Heart right ventricle (tissue), 16 donors: ENCODE measurements around the gene RFFL. TPM values are rescaled to one million over a fixed set of nuclear protein-coding genes. Genes with fewer than 3 reads are reported as not detected.
A peak's percentile ranks its signal among the peaks of the same experiment; 100 is the strongest.

Source experiments
- ATAC-seq, 8 donors: fragments of 200-7000 bp; cut with Tn5 transposase; one replicate each; pipeline ENCODE4 v1.9.1; 2020; ENCODE audit warnings: mild to moderate bottlenecking in 8 of 8, moderate library complexity in 8 of 8, moderate number of reproducible peaks in 1 of 8
- DNase-seq, 2 donors: peaks; one replicate each; pipeline ENCODE4 v3.0.0-alpha.2; 2020
- H3K27ac ChIP-seq, 10 donors: fragments of 200-600 bp; sonication (generic) in 2 of 10; one replicate each; pipeline versions ENCODE4 v1.5.0 to v1.8.0; 2020 to 2022; ENCODE audit warnings: mild to moderate bottlenecking in 3 of 10
- H3K27me3 ChIP-seq, 7 donors: fragments of 200-600 bp; one replicate each; pipeline ENCODE4 v1.8.0; 2021 to 2022; ENCODE audit warnings: mild to moderate bottlenecking in 2 of 7
- H3K36me3 ChIP-seq, 9 donors: fragments of 200-600 bp; sonication (generic) in 1 of 9; one replicate each; pipeline versions ENCODE4 v1.5.0 to v1.8.0; 2020 to 2022; ENCODE audit warnings: mild to moderate bottlenecking in 2 of 9
- H3K4me1 ChIP-seq, 9 donors: fragments of 200-600 bp; sonication (generic) in 1 of 9; one replicate each; pipeline versions ENCODE4 v1.5.0 to v1.8.0; 2020 to 2022; ENCODE audit warnings: mild to moderate bottlenecking in 4 of 9
- H3K4me3 ChIP-seq, 10 donors: fragments of 200-600 bp; sonication (generic) in 2 of 10; one replicate each; pipeline versions ENCODE4 v1.5.0 to v1.8.0; 2020 to 2022; ENCODE audit warnings: mild to moderate bottlenecking in 7 of 10, moderate library complexity in 2 of 10
- H3K9me3 ChIP-seq, 11 donors: fragments of 200-600 bp in 10 of 11; sonication (generic) in 2 of 11; one replicate each; pipeline versions ENCODE4 v1.5.0 to v1.8.0; 2013 to 2022; ENCODE audit warnings: mild to moderate bottlenecking in 2 of 11, control low read depth in 1 of 11, moderate library complexity in 1 of 11
- CTCF ChIP-seq, 9 donors: fragments of 200-600 bp; sonication (generic) in 2 of 9; IDR thresholded peaks; one replicate each; pipeline versions ENCODE4 v1.5.0 to v1.8.0; 2021 to 2022; ENCODE audit warnings: antibody characterized with exemption in 9 of 9, mild to moderate bottlenecking in 5 of 9, moderate library complexity in 1 of 9
- WGBS, 2 donors: extraction: QIAGEN DNeasy Blood & Tissue Kit; methylation state at CpG; one replicate each; pipeline ENCODE4 v1.1.7; 2013; ENCODE audit warnings: inconsistent platforms in 1 of 2; 5-methylcytosine and 5-hydroxymethylcytosine counted together
- intact Hi-C, 10 donors: fragments of 100-400 bp; cut with DNase I; formaldehyde crosslinking; loops; one replicate each; pipeline versions ENCODE4 v1.11.1 to v1.14.2; 2022
- polyA plus RNA-seq, 2 donors: library from polyadenylated mRNA; stranded (reverse); fragments of 200-250 nt; gene quantifications; one replicate each; pipeline ENCODE4 v1.2.3, GENCODE V29; 2013
- total RNA-seq, 10 donors: library from RNA; stranded (reverse); fragmentation: NEBNext Ultra II Directional in 3 of 10; extraction: Animal tissue kit (Norgen Biotek cat#: 25700) in 3 of 10; gene quantifications; one replicate each; pipeline versions ENCODE4 v1.2.1 to v1.2.4, GENCODE V29; 2021 to 2023
- donor health status: Arrhythmogenic right ventricular cardiomyopathy.
- donor health status: ischemic (EF 13 %, LVEDD 7.1; RV severe dilation, severe dysfunction).
- donor health status: healthy with polysubstance abuse.
- donor health status: DM: no; HTN: yes; CAD: no.
- donor health status: DM: no; HTN: no; CAD: no.
- donor health status: ischemic (EF 25% LVEDD 6.9; RV normal size, moderate dysfunction).
- donor health status: ischemic (EF 25% LVEDD 5.7; RV mildly dilated, moderate dysfunction).
- donor health status: healthy.
- donor health status: DM: yes; HTN: yes; CAD: no.
- donor health status: Ischemic cardiomyopathy.
- donor health status: ischemic (EF 35%, LVEDD 5.7; RV mildly dilated, moderate dysfunction).
- donor health status: nonischemic (EF 11% LVEDD 7.7; RV severe dilation, severe dysfunction).
- donor health status: DM: yes; HTN: yes; CAD: no.
- donor health status: PGD.
- donor health status: ischemic (EF 29% LVEDD 5.4; RV normal size, mild dysfunction).
- donor health status: nonischemic (EF 23%, LVEDD 6.1; RV moderate dilation, normal function).

The RFFL gene
- total and polyA plus RNA-seq, 12 donors = 2.3 to 19.3 (median 13.5) TPM

GRCh38 chr17:35025541-35025940, 38.0 kb downstream of the RFFL start:
- intact Hi-C loops = no loop called here
- no peaks in the 10 kb centered on the region for H3K9me3 ChIP-seq
- peaks cover 0 to 37% (median 11%) of the 10 kb centered on the region in 9 donors for H3K36me3 ChIP-seq
- peaks cover 0 to 46% (median 18%) of the 10 kb centered on the region in 9 donors for H3K4me1 ChIP-seq
- no peak overlapping the region for H3K27ac ChIP-seq
- no peak for TF ChIP-seq CTCF (IDR thresholded peaks at IDR 0.05)
- H3K27me3 ChIP-seq = no peaks in the 10 kb centered on the region
- H3K4me3 ChIP-seq = no peak overlapping the region
- WGBS, 2 donors = 73 to 76% methylated on average over 1 of the region's 1 CpG
- no peak for ATAC-seq
- DNase-seq = no peak

DNA sequence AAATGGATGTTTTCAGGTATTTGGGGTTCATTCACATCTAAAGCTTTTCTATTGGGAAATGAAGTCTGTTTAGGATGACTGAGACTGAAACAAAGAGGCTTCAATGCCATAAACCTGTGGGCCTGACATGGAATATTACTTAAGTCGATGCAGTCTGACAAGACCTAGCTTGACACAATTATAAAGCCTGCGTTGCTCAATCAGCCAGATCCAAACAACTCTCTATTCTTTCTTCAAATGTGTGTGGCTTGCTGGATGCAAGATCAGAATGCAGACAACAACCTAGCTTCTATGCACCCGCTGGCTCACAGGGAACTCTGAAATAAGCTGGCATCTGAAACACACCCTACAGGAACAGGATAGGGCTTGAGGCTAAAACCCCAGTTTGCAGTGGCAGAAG, 40.0 kb downstream of the RFFL start:
- peak overlapping the region in 9 of 10 donors; percentile 49 to 90 (median 79) for H3K27ac ChIP-seq

DNA sequence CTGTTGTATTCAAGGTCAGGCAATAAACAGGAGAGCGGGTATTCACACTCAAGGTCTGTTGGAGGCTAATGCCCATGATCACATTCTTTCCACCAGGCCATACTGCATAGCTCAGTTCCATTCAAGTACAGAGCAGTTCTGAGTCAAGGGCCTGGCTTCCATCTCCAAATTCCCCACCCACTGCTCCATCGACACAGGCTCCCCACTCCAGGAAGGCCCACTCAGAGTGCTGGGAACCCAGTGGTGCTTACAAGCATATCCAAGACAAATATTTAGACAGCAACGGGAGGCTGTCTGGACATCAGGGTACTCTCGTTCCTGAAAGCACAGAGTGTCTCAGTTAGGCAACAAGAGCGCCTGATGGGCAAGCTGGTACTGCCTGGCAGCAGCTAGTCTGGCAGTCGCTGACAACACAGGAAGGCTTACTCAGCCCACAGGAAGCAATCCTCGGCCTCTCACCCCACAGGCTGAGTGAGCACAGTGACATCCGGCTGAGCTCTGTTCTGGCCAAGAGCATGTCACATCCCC, 40.9 kb downstream of the RFFL start:
- H3K36me3 ChIP-seq = peaks cover 0 to 62% (median 11%) of the 10 kb centered on the region in 9 donors
- H3K4me3 ChIP-seq = no peak overlapping the region
- H3K9me3 ChIP-seq = no peaks in the 10 kb centered on the region
- TF ChIP-seq CTCF (IDR thresholded peaks at IDR 0.05) = peak in 1 of 9 donors; percentile 22
- DNase-seq (peak; percentile 52 to 71), ATAC-seq (peak; percentile 85 to 96 (median 94))
- intact Hi-C loops = loop anchor here in 3 of 10 donors (5.0 kb wide), 1 partner anchor 40 kb away; the partner anchor contains the start of gene RFFL (in 3 of the 3)
- H3K27ac ChIP-seq = peak overlapping the region; percentile 49 to 90 (median 78)
- no peaks in the 10 kb centered on the region for H3K27me3 ChIP-seq
- peaks cover 0 to 33% (median 18%) of the 10 kb centered on the region in 9 donors for H3K4me1 ChIP-seq
- WGBS, 2 donors = 22 to 25% methylated on average over 8 of the region's 8 CpGs

More for the DNA sequence above, 40.0 kb downstream of the RFFL start:
- intact Hi-C loops = loop anchor here in 3 of 10 donors (5.0 kb wide), 1 partner anchor 39 kb away; the partner anchor contains the start of gene RFFL (in 3 of the 3)
- peaks cover 0 to 56% (median 11%) of the 10 kb centered on the region in 9 donors for H3K36me3 ChIP-seq
- 96 to 97% methylated on average over 3 of the region's 3 CpGs for WGBS, 2 donors
- H3K4me1 ChIP-seq = peaks cover 0 to 40% (median 18%) of the 10 kb centered on the region in 9 donors
- no peaks in the 10 kb centered on the region for H3K27me3 ChIP-seq
- no peaks in the 10 kb centered on the region for H3K9me3 ChIP-seq
- H3K4me3 ChIP-seq = no peak overlapping the region
- no peak for ATAC-seq
- TF ChIP-seq CTCF (IDR thresholded peaks at IDR 0.05) = no peak
- DNase-seq = no peak

DNA sequence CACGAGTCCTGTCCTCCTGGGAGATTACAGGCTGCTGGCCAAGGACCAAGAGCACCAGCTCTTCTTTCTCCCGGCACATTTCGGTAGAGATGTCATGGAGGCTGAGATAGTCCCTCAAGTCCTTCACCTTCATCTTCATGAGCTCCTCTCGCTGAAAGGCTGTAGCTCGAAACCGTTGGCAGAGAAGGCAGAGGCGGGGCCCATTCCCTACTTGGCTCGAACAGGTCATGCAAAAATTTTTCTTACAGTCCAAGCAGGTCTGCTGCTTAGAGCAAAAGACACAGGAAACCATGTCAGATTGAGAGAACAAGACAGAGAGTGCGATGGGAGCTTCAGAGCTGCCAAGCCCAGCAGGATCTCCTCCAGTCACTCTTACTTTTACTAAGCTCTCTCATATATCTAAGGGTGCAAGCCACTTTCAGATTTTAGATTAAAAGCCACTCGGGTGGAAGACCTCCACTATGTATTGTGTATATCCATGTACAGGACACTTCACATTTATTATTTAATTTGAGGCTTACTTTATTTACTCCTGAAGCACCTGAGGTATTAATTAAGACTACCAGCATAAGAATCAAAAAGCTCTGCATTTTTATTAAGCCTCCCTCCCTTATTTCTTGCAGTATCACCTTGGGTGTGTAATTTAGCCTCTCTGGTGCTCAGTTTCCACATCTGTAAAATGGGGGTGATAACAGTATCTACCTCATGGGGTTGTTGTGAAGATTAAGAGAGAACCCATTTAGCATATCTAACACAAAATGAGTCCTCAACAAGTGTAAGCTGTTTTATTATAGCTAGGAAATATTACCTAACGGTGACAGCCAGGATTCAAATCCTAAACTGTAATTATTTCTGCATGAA, 41.8 kb downstream of the RFFL start:
- intact Hi-C loops = loop anchor here in 3 of 10 donors (5.0 kb wide), 1 partner anchor 41 kb away; the partner anchor contains the start of gene RFFL (in 3 of the 3)
- no peak overlapping the region for H3K4me3 ChIP-seq
- 79 to 87% methylated on average over 11 of the region's 11 CpGs for WGBS, 2 donors
- peaks cover 0 to 70% (median 15%) of the 10 kb centered on the region in 9 donors for H3K36me3 ChIP-seq
- TF ChIP-seq CTCF (IDR thresholded peaks at IDR 0.05) = no peak
- no peaks in the 10 kb centered on the region for H3K27me3 ChIP-seq
- peaks cover 0 to 33% (median 18%) of the 10 kb centered on the region in 9 donors for H3K4me1 ChIP-seq
- H3K27ac ChIP-seq = peak overlapping the region; percentile 49 to 90 (median 78)
- ATAC-seq = no peak
- DNase-seq = no peak
- no peaks in the 10 kb centered on the region for H3K9me3 ChIP-seq
